ENCODE results near the gene HHIP. TPM values are rescaled to one million over a fixed set of nuclear protein-coding genes. Genes with fewer than 3 reads are reported as not detected.

HHIP gene
- total RNA-seq, 1 experiment from 2014 or later, result 0.28 TPM

DNA sequence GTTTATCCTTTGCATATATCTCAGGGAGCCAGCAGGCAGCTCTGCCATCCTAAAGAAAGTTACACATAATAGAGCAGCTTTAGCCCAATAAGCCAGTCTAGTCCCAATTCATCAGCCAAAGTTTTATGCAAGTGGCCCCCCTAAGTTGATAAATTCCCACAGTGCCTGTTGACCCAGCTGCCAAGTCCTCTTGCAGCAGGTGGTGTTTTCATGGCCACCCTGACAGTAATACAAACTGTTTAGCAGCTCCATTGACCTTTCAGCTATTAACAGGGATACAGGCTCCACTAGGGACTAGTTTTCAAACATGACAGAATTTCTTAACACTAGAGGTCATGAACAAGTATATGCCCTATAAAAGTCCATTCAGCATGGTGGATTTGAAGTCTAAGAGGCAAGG, 77.5 kb downstream of the HHIP start:
- ChIA-PET CTCF (no interaction called here), POLR2A (ENCODE audit: low non-redundant PET) (no interaction called here)
- Histone ChIP-seq H3K27me3 (replicated peaks; ENCODE audit: insufficient read depth, low read depth, low read length, poor library complexity) (no peaks in the 10 kb centered on the region), H3K4me1 (ENCODE audit: insufficient read depth, low read length, poor library complexity, severe bottlenecking) (no peaks in the 10 kb centered on the region), H3K27ac (ENCODE audit: low read depth, low read length, poor library complexity, severe bottlenecking) (no peak overlapping the region), H3K4me3 (ENCODE audit: low read depth, low read length, poor library complexity, severe bottlenecking) (no peak overlapping the region), H3K36me3 (ENCODE audit: insufficient read depth, low read length, poor library complexity, severe bottlenecking) (no peaks in the 10 kb centered on the region), H3K9me3 (ENCODE audit: low read depth, low read length, poor library complexity, severe bottlenecking) (no peaks in the 10 kb centered on the region)
- intact Hi-C loops (cut with micrococcal nuclease; ENCODE audit: unreplicated experiment), result no loop called here
- DNase-seq (ENCODE audit: low spot score), result no peak
- no TSS peak for BruUV-seq (replicated peaks)
- TF ChIP-seq, protein P1, sequence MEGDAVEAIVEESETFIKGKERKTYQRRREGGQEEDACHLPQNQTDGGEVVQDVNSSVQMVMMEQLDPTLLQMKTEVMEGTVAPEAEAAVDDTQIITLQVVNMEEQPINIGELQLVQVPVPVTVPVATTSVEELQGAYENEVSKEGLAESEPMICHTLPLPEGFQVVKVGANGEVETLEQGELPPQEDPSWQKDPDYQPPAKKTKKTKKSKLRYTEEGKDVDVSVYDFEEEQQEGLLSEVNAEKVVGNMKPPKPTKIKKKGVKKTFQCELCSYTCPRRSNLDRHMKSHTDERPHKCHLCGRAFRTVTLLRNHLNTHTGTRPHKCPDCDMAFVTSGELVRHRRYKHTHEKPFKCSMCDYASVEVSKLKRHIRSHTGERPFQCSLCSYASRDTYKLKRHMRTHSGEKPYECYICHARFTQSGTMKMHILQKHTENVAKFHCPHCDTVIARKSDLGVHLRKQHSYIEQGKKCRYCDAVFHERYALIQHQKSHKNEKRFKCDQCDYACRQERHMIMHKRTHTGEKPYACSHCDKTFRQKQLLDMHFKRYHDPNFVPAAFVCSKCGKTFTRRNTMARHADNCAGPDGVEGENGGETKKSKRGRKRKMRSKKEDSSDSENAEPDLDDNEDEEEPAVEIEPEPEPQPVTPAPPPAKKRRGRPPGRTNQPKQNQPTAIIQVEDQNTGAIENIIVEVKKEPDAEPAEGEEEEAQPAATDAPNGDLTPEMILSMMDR (conservative IDR thresholded peaks at IDR 0.05; ENCODE audit: low read depth, low read length), result no peak
- TF ChIP-seq EZH2 (IDR thresholded peaks at IDR 0.05; ENCODE audit: borderline replicate concordance, low read depth, low read length, poor library complexity, severe bottlenecking), result no peak

DNA sequence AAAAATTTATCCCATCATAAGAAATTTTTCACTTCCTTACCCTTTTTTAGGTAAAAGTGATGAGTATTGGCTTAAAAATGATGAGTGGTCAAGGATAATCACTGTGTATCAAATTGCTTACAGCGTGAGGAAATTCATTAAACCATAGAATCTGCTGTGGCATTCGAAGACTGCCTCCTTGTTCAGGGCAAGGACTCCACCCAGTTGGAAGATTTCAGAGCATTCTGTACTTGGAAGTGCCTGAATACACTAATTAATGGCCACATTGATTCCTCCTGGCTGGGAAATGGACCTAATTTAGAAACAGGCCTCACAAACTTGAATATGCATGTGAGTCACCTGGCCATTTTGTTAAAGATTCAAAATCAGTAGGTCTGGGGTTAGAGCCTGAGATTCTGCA, 83.2 kb downstream of the HHIP start:
- TF ChIP-seq EZH2 (IDR thresholded peaks at IDR 0.05; ENCODE audit: borderline replicate concordance, low read depth, low read length, poor library complexity, severe bottlenecking), result no peak
- TF ChIP-seq, protein P1 (conservative IDR thresholded peaks at IDR 0.05; ENCODE audit: low read depth, low read length), result no peak
- BruUV-seq (replicated peaks), result no TSS peak
- ChIA-PET POLR2A (ENCODE audit: low non-redundant PET) (no interaction called here), CTCF (no interaction called here)
- no peaks in the 10 kb centered on the region for H3K36me3 ChIP-seq (ENCODE audit: insufficient read depth, low read length, poor library complexity, severe bottlenecking)
- no peak for DNase-seq (ENCODE audit: low spot score)
- H3K4me1 ChIP-seq (ENCODE audit: insufficient read depth, low read length, poor library complexity, severe bottlenecking), result no peaks in the 10 kb centered on the region
- no peak overlapping the region for H3K27ac ChIP-seq (ENCODE audit: low read depth, low read length, poor library complexity, severe bottlenecking)
- no peaks in the 10 kb centered on the region for H3K27me3 ChIP-seq (replicated peaks; ENCODE audit: insufficient read depth, low read depth, low read length, poor library complexity)
- no peak overlapping the region for H3K4me3 ChIP-seq (ENCODE audit: low read depth, low read length, poor library complexity, severe bottlenecking)
- intact Hi-C loops (cut with micrococcal nuclease; ENCODE audit: unreplicated experiment), result no loop called here
- no peaks in the 10 kb centered on the region for H3K9me3 ChIP-seq (ENCODE audit: low read depth, low read length, poor library complexity, severe bottlenecking)

DNA sequence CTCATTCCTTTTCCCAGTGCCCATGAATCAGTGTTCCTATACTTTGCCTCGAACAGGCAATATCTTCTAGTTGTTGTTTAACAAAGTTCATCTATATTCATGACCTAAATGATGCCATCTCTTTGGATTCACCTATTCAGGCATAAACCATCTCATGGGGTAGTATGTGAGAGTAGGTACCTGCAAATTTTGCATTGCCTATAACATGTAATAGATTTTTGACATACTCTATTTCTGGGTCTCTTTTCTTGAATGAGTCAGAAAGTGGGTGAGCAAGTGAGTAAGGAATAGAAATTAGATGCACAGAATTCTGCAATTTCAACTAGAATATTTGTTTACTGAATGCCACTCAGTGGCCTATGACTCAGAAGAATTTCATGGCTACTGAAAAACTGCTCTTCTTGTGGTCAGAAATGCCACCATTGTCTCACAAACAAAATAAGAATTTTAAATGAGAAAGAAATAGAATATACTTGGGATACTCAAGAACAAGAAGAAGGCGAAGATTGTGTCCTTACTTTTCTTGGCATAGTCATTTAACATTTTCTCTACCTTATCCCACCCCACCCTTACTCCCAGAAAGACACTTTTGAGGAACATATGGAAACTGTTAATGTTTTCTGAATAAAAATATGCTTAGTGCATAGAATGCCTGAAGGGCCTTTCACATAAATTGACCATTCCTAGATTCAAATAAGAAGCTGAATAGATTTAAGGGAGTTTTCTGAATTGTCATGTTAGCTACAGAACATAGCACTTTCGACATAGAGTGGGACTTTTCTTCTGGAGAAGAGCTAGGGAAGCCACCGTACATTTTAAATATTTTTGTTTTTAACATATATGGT, 86.8 kb downstream of the HHIP start:
- no TSS peak for BruUV-seq (replicated peaks)
- no peak for TF ChIP-seq EZH2 (IDR thresholded peaks at IDR 0.05; ENCODE audit: borderline replicate concordance, low read depth, low read length, poor library complexity, severe bottlenecking)
- TF ChIP-seq, protein P1 (conservative IDR thresholded peaks at IDR 0.05; ENCODE audit: low read depth, low read length), result no peak
- CTCF ChIA-PET, result no interaction called here
- H3K27me3 ChIP-seq (replicated peaks; ENCODE audit: insufficient read depth, low read depth, low read length, poor library complexity), result no peaks in the 10 kb centered on the region
- no peaks in the 10 kb centered on the region for H3K9me3 ChIP-seq (ENCODE audit: low read depth, low read length, poor library complexity, severe bottlenecking)
- no peak overlapping the region for H3K4me3 ChIP-seq (ENCODE audit: low read depth, low read length, poor library complexity, severe bottlenecking)
- no peak overlapping the region for H3K27ac ChIP-seq (ENCODE audit: low read depth, low read length, poor library complexity, severe bottlenecking)
- intact Hi-C loops (cut with micrococcal nuclease; ENCODE audit: unreplicated experiment), result no loop called here
- POLR2A ChIA-PET (ENCODE audit: low non-redundant PET), result no interaction called here
- no peak for DNase-seq (ENCODE audit: low spot score)
- no peaks in the 10 kb centered on the region for H3K36me3 ChIP-seq (ENCODE audit: insufficient read depth, low read length, poor library complexity, severe bottlenecking)
- no peaks in the 10 kb centered on the region for H3K4me1 ChIP-seq (ENCODE audit: insufficient read depth, low read length, poor library complexity, severe bottlenecking)

Measured in A673 (cell line).